Ishikawa (cell line): Measurements from ENCODE around the gene ELFN1.

Experiments
- CEBPB ChIP-seq: IDR thresholded peaks from 2 replicates; pipeline ENCODE4 v1.6.1; 2012
- CREB1 ChIP-seq: IDR thresholded peaks from 2 replicates; pipeline ENCODE4 v1.6.1; 2012; ENCODE audit warnings: low read depth
- EGR1 ChIP-seq: IDR thresholded peaks from 2 replicates; pipeline ENCODE4 v1.6.1; 2012
- EP300 ChIP-seq: IDR thresholded peaks from 2 replicates; pipeline ENCODE4 v1.6.1; 2012; ENCODE audit warnings: borderline replicate concordance
- FOXM1 ChIP-seq: IDR thresholded peaks from 2 replicates; pipeline ENCODE4 v1.6.1; 2012; ENCODE audit warnings: low read depth, borderline replicate concordance
- MAX ChIP-seq: IDR thresholded peaks from 2 replicates; pipeline ENCODE4 v1.6.1; 2012
- NFIC ChIP-seq: IDR thresholded peaks from 2 replicates; pipeline ENCODE4 v1.6.1; 2012
- RAD21 ChIP-seq: IDR thresholded peaks from 2 replicates; pipeline ENCODE4 v1.6.1; 2012; ENCODE audit warnings: low read depth
- TEAD4 ChIP-seq: IDR thresholded peaks from 2 replicates; pipeline ENCODE4 v1.6.1; 2012
- YY1 ChIP-seq: IDR thresholded peaks from 2 replicates; pipeline ENCODE4 v1.6.1; 2012; ENCODE audit warnings: low read depth
- ZBTB7A ChIP-seq: IDR thresholded peaks from 2 replicates; pipeline ENCODE4 v1.6.1; 2012; ENCODE audit warnings: low read depth
- TF ChIP-seq, protein P1 (sequence below): IDR thresholded peaks from 2 replicates; pipeline ENCODE4 v1.6.1; 2012; ENCODE audit warnings: low read depth, mild to moderate bottlenecking
- TF ChIP-seq, protein P2 (sequence below): IDR thresholded peaks from 2 replicates; pipeline ENCODE4 v1.6.1; 2012

DNA sequence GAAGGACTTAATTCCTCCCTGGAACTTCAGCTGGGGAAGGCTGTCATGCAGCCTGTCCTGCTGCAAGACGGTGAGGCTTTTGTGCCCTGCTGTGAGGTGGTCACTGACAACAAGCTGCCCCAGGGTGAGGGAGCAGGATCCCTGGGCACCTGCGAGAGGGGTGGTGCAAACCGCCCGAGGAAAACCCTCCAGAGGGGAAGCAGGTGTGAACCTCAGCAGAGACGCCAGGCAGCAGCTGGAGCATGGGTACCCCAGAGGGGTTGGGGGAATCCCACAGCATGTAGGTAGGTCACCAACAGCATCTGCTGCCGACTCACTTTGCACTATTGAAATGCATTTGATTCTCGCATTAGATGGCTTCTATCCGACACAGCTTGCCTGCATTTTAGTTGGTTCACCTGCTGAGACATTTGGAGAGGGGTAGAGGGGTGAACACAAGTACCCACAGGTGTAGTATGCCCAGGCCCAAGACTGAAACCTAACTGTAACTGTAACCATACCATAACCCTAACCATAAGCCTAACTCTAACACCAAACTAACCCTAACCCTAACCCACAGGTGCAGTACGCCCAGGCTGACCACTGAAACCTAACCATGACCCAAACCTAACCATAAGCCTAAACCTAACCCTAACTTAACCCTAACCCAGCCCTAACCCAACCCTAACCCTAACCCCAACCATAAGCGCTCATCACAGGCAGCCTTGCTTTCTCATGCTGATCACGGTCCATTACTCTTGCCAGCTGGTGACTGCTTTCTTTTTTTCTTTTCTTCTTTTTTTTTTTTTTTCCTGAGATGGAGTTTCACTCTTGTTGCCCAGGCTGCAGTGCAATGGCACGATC is 85.9 kb downstream of the ELFN1 start:
- TF ChIP-seq CREB1 (no peak), MAX (no peak), FOXM1 (no peak), NFIC (no peak), EP300 (no peak), YY1 (no peak), EGR1 (no peak), CEBPB (no peak), TEAD4 (no peak), ZBTB7A (no peak), RAD21 (no peak)
- TF ChIP-seq, protein P1, sequence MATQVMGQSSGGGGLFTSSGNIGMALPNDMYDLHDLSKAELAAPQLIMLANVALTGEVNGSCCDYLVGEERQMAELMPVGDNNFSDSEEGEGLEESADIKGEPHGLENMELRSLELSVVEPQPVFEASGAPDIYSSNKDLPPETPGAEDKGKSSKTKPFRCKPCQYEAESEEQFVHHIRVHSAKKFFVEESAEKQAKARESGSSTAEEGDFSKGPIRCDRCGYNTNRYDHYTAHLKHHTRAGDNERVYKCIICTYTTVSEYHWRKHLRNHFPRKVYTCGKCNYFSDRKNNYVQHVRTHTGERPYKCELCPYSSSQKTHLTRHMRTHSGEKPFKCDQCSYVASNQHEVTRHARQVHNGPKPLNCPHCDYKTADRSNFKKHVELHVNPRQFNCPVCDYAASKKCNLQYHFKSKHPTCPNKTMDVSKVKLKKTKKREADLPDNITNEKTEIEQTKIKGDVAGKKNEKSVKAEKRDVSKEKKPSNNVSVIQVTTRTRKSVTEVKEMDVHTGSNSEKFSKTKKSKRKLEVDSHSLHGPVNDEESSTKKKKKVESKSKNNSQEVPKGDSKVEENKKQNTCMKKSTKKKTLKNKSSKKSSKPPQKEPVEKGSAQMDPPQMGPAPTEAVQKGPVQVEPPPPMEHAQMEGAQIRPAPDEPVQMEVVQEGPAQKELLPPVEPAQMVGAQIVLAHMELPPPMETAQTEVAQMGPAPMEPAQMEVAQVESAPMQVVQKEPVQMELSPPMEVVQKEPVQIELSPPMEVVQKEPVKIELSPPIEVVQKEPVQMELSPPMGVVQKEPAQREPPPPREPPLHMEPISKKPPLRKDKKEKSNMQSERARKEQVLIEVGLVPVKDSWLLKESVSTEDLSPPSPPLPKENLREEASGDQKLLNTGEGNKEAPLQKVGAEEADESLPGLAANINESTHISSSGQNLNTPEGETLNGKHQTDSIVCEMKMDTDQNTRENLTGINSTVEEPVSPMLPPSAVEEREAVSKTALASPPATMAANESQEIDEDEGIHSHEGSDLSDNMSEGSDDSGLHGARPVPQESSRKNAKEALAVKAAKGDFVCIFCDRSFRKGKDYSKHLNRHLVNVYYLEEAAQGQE, result no peak
- TF ChIP-seq, protein P2, sequence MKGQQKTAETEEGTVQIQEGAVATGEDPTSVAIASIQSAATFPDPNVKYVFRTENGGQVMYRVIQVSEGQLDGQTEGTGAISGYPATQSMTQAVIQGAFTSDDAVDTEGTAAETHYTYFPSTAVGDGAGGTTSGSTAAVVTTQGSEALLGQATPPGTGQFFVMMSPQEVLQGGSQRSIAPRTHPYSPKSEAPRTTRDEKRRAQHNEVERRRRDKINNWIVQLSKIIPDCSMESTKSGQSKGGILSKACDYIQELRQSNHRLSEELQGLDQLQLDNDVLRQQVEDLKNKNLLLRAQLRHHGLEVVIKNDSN, result no peak
